Left kidney (tissue), 8 donors: ENCODE results near the gene RIPOR3. TPM values are rescaled to one million over a fixed set of nuclear protein-coding genes. Genes with fewer than 3 reads are reported as not detected.

Experiments used
- DNase-seq: peaks from one replicate; pipeline ENCODE4 v3.0.0-alpha.2; 2013
- long read RNA-seq, 8 donors: transcript quantifications; one replicate each; lab custom pipeline, GENCODE V29; 2026
- polyA plus RNA-seq: library from polyadenylated mRNA; unstranded; fragments of 120-200 nt; gene quantifications from one replicate; pipeline ENCODE4 v1.2.1, GENCODE V29; 2013; ENCODE audit not compliant: insufficient read length

The RIPOR3 gene, protein sequence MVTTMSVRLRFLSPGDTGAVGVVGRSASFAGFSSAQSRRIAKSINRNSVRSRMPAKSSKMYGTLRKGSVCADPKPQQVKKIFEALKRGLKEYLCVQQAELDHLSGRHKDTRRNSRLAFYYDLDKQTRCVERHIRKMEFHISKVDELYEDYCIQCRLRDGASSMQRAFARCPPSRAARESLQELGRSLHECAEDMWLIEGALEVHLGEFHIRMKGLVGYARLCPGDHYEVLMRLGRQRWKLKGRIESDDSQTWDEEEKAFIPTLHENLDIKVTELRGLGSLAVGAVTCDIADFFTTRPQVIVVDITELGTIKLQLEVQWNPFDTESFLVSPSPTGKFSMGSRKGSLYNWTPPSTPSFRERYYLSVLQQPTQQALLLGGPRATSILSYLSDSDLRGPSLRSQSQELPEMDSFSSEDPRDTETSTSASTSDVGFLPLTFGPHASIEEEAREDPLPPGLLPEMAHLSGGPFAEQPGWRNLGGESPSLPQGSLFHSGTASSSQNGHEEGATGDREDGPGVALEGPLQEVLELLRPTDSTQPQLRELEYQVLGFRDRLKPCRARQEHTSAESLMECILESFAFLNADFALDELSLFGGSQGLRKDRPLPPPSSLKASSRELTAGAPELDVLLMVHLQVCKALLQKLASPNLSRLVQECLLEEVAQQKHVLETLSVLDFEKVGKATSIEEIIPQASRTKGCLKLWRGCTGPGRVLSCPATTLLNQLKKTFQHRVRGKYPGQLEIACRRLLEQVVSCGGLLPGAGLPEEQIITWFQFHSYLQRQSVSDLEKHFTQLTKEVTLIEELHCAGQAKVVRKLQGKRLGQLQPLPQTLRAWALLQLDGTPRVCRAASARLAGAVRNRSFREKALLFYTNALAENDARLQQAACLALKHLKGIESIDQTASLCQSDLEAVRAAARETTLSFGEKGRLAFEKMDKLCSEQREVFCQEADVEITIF
- 8.0 TPM for polyA plus RNA-seq
- long read RNA-seq, donor 1, partial matches to known transcripts, result 40 of 40 reads
- long read RNA-seq, donor 1, other reads (novel, unspliced or antisense), result 0 of 40 reads
- long read RNA-seq, donor 2, result 0 reads
- long read RNA-seq, donor 3, result 0 reads
- long read RNA-seq, donor 4, result 0 reads
- long read RNA-seq, donor 5, result 0 reads
- long read RNA-seq, donor 6, partial matches to known transcripts, result 35 of 43 reads
- long read RNA-seq, donor 6, other reads (novel, unspliced or antisense), result 8 of 43 reads
- long read RNA-seq, donor 7, result 0 reads
- long read RNA-seq, donor 8, result 0 reads

GRCh38 chr20:50690650-50691572, at the start of gene RIPOR3:
RIPOR3 (minus strand) TSS chr20:50691542; CDS start chr20:50691128, 414 bp downstream.
- DNase-seq, result no peak

- no peak for DNase-seq
Observed at GRCh38 chr20:50737352-50737751, 46.0 kb upstream of the RIPOR3 start.

DNA sequence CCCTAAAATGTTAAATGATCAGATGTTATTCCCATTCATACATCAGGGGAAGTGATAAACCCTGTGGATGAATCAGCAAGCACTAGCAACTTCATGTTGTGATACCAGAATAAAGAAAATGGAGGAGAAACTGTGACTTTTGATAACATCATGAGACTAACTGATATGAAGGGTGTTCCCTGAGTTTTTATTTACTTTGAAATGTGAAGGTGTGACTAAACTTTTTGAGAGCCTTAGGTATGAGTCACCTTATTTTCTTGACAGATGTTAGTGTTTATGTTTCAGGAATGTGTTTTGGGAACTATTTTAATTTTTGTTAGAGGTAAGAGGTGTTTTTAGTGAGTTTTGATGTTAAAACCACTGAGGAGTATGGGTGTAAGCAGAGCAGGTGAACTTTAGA, 44.5 kb upstream of the RIPOR3 start:
- DNase-seq, result no peak

GRCh38 chr20:50734730-50735679, 43.7 kb upstream of the RIPOR3 start:
- no peak for DNase-seq

- no peak for DNase-seq
Observed at GRCh38 chr20:50733644-50734349, 42.5 kb upstream of the RIPOR3 start.

- no peak for DNase-seq
Observed at GRCh38 chr20:50731930-50732690, 40.8 kb upstream of the RIPOR3 start.

GRCh38 chr20:50731055-50731929, 40.0 kb upstream of the RIPOR3 start, which contains the start of gene PARD6B:
PARD6B (plus strand) TSS chr20:50731580; CDS start chr20:50731787, 207 bp downstream.
- peak; percentile 97 for DNase-seq

GRCh38 chr20:50730765-50731054, 39.4 kb upstream of the RIPOR3 start:
- DNase-seq, result no peak

DNA sequence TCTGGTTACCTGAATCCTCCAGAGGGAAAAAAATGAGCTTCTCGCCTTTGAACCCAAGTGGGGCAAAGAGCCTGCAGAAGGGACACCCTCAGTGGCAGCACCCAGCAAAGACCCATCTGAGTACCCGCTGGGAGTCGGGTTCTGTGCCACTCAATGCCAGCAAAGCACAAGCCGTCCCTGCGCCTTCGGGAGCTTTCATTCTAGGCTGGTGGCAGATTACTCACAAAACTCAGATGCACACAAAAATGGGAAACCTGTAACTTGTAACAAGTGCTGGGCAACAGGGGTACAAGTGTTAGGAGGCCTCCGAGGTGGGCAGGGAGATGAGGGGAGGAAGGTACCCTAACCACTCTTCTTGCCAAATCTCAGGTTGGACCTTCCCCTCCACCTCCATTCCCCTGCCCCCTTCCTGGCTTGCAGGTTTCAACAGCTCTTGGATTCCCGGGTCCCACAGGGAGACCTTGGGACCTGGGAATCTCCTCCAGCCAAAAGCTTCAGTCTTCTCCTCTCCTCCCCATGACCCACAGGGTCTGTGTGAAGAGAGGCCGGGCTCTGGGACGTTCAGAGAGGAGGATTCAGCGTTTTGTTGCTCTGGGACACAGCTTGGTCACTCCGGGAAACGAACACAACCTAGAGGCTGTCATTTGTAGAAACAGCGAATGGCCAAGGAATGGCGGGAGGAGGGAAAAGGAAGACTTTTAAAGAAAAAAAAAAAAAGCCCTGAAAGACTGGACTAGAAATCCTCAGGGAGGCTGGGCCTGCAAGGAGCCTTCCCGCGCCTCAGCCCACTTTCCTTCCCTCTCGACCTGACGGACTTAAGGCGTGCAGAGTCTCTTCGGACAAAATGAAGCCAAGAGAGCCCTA, 38.8 kb upstream of the RIPOR3 start:
- DNase-seq, result no peak

GRCh38 chr20:50728981-50729874, 37.9 kb upstream of the RIPOR3 start:
- DNase-seq, result no peak

GRCh38 chr20:50728486-50728980, 37.2 kb upstream of the RIPOR3 start:
- no peak for DNase-seq

DNA sequence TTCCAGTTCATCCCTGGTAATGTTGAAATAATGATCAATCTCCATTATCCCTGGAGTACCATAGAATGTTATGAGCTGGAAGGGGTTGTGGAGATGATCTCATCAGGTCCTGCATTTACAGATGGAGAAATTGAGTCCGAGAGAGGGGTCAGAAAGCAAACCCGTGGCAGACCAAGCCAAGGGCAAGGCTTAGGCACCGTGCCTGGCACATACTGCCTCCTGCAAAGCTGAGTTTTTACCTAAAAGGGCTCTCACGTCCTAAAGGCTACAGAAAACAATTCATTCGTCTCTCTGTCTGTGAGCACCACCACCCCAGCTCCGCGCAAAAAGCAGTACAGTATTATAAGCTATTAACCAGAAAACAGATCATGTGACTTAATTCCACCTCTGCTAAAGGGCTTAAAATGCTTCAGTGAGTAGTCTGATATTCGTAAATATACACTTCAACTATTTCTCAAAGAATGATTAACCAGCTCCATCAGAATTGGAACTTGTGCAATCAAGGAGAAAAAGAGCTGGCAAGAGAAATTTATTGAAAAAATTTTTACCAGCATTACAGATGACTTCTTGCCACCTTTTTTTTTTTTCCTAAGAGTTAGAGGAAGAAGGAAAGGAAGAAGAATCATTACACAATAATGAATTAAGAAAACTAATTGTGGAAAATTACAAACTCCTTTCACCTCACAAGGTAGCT, 36.6 kb upstream of the RIPOR3 start:
- DNase-seq, result no peak

- no peak for DNase-seq
Observed at GRCh38 chr20:50726955-50727791, 35.8 kb upstream of the RIPOR3 start.

GRCh38 chr20:50725724-50726005, 34.3 kb upstream of the RIPOR3 start:
- no peak for DNase-seq
